Measurements from ENCODE around the gene GHRL. TPM values are rescaled to one million over a fixed set of nuclear protein-coding genes. Genes with fewer than 3 reads are reported as not detected.

Gene GHRL
- total and polyA plus RNA-seq, 3 donors from 2014 or later, result 0.50 to 1.0 (median 0.87) TPM

GRCh38 chr3:10280177-10280529, 12.6 kb downstream of the GHRL start:
- no peaks in the 10 kb centered on the region for H3K4me1 ChIP-seq
- no peak overlapping the region for H3K27ac ChIP-seq
- no peak for TF ChIP-seq POLR2A (IDR thresholded peaks at IDR 0.05)
- TF ChIP-seq, protein P1, sequence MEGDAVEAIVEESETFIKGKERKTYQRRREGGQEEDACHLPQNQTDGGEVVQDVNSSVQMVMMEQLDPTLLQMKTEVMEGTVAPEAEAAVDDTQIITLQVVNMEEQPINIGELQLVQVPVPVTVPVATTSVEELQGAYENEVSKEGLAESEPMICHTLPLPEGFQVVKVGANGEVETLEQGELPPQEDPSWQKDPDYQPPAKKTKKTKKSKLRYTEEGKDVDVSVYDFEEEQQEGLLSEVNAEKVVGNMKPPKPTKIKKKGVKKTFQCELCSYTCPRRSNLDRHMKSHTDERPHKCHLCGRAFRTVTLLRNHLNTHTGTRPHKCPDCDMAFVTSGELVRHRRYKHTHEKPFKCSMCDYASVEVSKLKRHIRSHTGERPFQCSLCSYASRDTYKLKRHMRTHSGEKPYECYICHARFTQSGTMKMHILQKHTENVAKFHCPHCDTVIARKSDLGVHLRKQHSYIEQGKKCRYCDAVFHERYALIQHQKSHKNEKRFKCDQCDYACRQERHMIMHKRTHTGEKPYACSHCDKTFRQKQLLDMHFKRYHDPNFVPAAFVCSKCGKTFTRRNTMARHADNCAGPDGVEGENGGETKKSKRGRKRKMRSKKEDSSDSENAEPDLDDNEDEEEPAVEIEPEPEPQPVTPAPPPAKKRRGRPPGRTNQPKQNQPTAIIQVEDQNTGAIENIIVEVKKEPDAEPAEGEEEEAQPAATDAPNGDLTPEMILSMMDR (IDR thresholded peaks at IDR 0.05), result no peak
- no peaks in the 10 kb centered on the region for H3K36me3 ChIP-seq (ENCODE audit: low read depth, missing control alignments)
- H3K9me3 ChIP-seq, result no peaks in the 10 kb centered on the region
- intact Hi-C loops (cut with DNase I; ENCODE audit: low total_unique reads), result no loop called here
- WGBS, 2 donors, result 82 to 89% methylated on average over 5 of the region's 5 CpGs
- no peak for DNase-seq
- no peaks in the 10 kb centered on the region for H3K27me3 ChIP-seq
- H3K4me3 ChIP-seq, result no peak overlapping the region

GRCh38 chr3:10279384-10280176, 13.2 kb downstream of the GHRL start:
- H3K27ac ChIP-seq, result no peak overlapping the region
- H3K36me3 ChIP-seq (ENCODE audit: low read depth, missing control alignments), result no peaks in the 10 kb centered on the region
- H3K9me3 ChIP-seq, result no peaks in the 10 kb centered on the region
- H3K4me3 ChIP-seq, result no peak overlapping the region
- WGBS, 2 donors, result 82 to 90% methylated on average over 13 of the region's 13 CpGs
- H3K27me3 ChIP-seq, result no peaks in the 10 kb centered on the region
- intact Hi-C loops (cut with DNase I; ENCODE audit: low total_unique reads), result no loop called here
- no peak for DNase-seq
- TF ChIP-seq POLR2A (IDR thresholded peaks at IDR 0.05), result no peak
- TF ChIP-seq, protein P1 (IDR thresholded peaks at IDR 0.05), result no peak
- H3K4me1 ChIP-seq, result no peaks in the 10 kb centered on the region

GRCh38 chr3:10278501-10278900, 14.2 kb downstream of the GHRL start:
- no peaks in the 10 kb centered on the region for H3K27me3 ChIP-seq
- no peak overlapping the region for H3K4me3 ChIP-seq
- DNase-seq, result no peak
- intact Hi-C loops (cut with DNase I; ENCODE audit: low total_unique reads), result no loop called here
- no peak for TF ChIP-seq POLR2A (IDR thresholded peaks at IDR 0.05)
- TF ChIP-seq, protein P1 (IDR thresholded peaks at IDR 0.05), result no peak
- 100% methylated on average over 1 of the region's 1 CpG; no CpG with 5 or more reads in 1 of the 2 donors for WGBS, 2 donors
- H3K4me1 ChIP-seq, result peaks cover 6% of the 10 kb centered on the region
- no peaks in the 10 kb centered on the region for H3K9me3 ChIP-seq
- H3K27ac ChIP-seq, result no peak overlapping the region
- H3K36me3 ChIP-seq (ENCODE audit: low read depth, missing control alignments), result no peaks in the 10 kb centered on the region

- DNase-seq, result no peak
- WGBS, 2 donors, result 83 to 89% methylated on average over 3 of the region's 3 CpGs
- Histone ChIP-seq H3K4me1 (peaks cover 6% of the 10 kb centered on the region), H3K4me3 (no peak overlapping the region), H3K27ac (no peak overlapping the region), H3K27me3 (no peaks in the 10 kb centered on the region), H3K9me3 (no peaks in the 10 kb centered on the region), H3K36me3 (ENCODE audit: low read depth, missing control alignments) (no peaks in the 10 kb centered on the region)
- TF ChIP-seq, protein P1 (IDR thresholded peaks at IDR 0.05), result no peak
- no peak for TF ChIP-seq POLR2A (IDR thresholded peaks at IDR 0.05)
- intact Hi-C loops (cut with DNase I; ENCODE audit: low total_unique reads), result no loop called here
These were observed 15.6 kb downstream of the GHRL start for GRCh38 chr3:10277115-10277625.

GRCh38 chr3:10274601-10275000, 18.1 kb downstream of the GHRL start:
- no peak overlapping the region for H3K27ac ChIP-seq
- 76 to 88% methylated on average over 1 of the region's 1 CpG for whole genome bisulfite sequencing, 2 donors
- TF ChIP-seq, protein P1 (IDR thresholded peaks at IDR 0.05), result no peak
- no peak for TF ChIP-seq POLR2A (IDR thresholded peaks at IDR 0.05)
- H3K4me3 ChIP-seq, result no peak overlapping the region
- intact Hi-C loops (cut with DNase I; ENCODE audit: low total_unique reads), result no loop called here
- H3K36me3 ChIP-seq (ENCODE audit: low read depth, missing control alignments), result no peaks in the 10 kb centered on the region
- no peaks in the 10 kb centered on the region for H3K27me3 ChIP-seq
- peaks cover 6% of the 10 kb centered on the region for H3K4me1 ChIP-seq
- DNase-seq, result no peak
- H3K9me3 ChIP-seq, result no peaks in the 10 kb centered on the region

Measured in testis (tissue), 3 donors.